ENCODE data around the gene MLANA.

DNA sequence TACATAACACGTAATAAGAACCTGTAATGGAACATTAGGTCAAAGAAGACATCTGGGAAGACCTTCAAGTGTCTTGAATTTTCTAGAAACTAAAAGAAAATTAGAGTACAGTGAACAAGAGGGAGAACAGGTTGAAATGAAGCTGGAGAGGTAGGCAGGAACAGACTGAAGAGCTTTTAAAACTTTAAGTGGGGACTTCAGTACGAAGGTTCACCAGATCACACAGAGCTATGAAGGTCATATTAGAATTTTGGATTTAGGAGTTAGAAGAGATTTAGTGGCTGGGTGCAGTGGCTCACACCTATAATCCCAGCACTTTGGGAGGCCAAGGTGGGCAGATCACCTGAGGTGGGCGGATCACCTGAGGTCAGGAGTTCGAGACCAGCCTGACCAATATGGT, 26.6 kb downstream of the MLANA start:
- TF ChIP-seq, protein P1, sequence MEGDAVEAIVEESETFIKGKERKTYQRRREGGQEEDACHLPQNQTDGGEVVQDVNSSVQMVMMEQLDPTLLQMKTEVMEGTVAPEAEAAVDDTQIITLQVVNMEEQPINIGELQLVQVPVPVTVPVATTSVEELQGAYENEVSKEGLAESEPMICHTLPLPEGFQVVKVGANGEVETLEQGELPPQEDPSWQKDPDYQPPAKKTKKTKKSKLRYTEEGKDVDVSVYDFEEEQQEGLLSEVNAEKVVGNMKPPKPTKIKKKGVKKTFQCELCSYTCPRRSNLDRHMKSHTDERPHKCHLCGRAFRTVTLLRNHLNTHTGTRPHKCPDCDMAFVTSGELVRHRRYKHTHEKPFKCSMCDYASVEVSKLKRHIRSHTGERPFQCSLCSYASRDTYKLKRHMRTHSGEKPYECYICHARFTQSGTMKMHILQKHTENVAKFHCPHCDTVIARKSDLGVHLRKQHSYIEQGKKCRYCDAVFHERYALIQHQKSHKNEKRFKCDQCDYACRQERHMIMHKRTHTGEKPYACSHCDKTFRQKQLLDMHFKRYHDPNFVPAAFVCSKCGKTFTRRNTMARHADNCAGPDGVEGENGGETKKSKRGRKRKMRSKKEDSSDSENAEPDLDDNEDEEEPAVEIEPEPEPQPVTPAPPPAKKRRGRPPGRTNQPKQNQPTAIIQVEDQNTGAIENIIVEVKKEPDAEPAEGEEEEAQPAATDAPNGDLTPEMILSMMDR (IDR thresholded peaks at IDR 0.05) = no peak
- TF ChIP-seq EP300 (IDR thresholded peaks at IDR 0.05) = no peak
